GM18870 (cell line): Measurements from ENCODE around the gene KIDINS220.

Experiments used
- ATAC-seq: cut with Tn5 transposase; IDR thresholded peaks from one replicate; pipeline ENCODE4 v1.9.1; 2021; ENCODE audit warnings: moderate library complexity; ENCODE audit not compliant: unreplicated experiment

KIDINS220 gene

DNA sequence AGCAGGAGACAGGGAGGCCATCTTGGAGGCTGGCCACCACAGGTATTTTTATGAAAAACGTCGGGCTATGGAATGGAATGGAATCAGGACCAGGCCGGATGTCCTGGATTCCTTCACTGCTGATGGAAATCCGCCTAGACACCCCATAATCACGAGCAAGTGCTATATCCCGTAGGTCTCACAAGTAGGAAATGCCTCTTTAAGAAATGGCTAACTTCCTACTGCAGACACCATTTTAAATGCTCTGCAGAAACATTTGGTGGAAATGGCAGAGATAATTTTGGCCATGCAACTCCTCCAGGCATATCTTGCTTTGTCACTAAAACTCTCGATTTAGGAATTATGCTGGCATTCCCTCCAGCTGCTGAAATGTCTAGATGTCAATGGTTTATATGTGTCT, 137.6 kb downstream of the KIDINS220 start:
- ATAC-seq = no peak

GRCh38 chr2:8697190-8697589, 140.2 kb downstream of the KIDINS220 start:
- ATAC-seq = no peak

- no peak for ATAC-seq
These were observed 142.7 kb downstream of the KIDINS220 start for GRCh38 chr2:8694737-8695136.

- ATAC-seq = no peak
These were observed 144.1 kb downstream of the KIDINS220 start for GRCh38 chr2:8693157-8693821.

GRCh38 chr2:8692783-8693156, 144.6 kb downstream of the KIDINS220 start:
- no peak for ATAC-seq

GRCh38 chr2:8691859-8692437, 145.5 kb downstream of the KIDINS220 start:
- no peak for ATAC-seq

- no peak for ATAC-seq
These were observed 151.6 kb downstream of the KIDINS220 start for GRCh38 chr2:8685697-8686358.

DNA sequence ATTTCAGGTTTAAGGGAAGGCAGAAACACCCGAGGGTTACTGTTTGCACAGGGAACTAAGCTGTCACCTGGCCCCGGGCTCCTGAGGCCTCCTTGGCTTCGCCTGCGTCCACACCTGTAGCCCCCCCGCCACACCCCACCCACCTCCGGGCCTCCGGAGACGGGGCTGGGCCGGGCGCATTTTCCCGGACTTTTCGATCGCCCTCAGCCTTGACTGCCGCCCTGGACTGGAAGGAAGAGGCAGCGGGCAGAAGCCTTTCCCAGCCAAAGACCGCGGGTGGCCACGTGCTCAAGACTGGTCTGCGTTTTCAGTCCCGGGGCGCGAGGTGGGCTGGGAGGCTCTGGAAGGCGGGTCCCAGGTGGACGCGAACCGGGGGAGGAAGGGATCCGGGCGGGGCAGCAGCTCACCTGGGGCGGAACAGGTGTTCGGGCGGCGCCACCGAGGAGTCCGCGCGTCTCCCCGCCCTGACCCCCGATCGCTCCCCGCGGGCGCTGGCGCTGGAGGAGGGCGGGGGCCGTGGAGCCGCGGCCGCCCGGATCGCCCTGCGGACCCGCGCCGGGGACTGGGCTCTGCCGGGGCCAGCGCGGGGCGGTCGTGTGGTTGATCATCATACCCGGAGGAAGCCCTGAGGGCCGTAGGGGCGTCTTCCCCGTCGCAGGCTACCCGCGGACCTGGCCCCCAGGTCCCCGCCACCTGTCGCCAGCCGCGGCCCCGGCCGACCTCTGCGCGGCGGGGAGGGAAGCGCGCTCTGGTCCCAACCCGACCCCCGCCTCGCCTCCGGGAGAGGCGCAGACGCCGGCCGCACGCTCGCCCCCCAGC, 152.3 kb downstream of the KIDINS220 start:
- ATAC-seq = no peak

GRCh38 chr2:8684540-8684877, 152.9 kb downstream of the KIDINS220 start:
- no peak for ATAC-seq

DNA sequence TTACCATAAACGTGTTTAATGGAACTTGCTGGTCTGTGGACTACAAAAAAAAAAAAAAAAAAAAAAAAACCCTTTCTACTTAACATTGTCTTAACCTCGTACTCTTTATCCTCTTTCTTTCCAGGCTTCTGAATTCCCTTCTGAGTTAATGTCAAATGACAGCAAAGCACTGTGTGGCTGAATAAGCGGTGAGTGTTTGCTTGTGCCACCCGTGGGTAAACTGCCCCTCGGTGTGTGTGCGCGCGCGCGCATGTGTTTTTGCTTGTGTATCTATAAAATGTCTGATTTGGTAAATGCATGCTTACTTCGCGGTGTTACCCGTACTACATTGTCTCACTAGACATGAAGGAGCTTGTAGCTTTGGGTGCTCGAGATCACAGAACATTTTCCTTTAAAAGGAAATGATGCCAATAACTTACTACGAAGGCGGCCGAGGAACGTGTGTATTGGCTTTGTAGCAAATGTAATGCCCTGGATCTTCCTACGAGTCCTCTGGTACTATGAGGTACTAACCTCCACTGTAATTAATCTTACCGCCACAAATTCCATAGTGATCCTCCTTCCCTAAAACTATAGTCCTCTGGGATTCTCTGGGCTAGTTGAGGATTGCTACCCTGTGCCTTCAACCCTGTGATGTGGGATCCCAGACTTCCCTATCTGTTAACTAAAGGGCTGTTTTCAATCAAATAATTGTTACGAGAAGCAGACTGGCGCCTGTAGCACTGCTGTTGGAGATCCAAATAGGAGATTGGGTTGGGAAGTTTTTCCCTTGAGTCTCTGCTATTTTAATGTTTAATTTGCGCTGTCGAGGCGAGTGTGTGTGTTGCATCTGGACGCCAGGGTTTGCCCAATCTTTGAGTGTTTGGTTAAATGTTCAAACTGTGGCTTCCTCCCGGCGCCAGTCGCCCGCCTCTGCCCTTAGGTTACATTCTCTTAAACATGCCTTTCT, 154.4 kb downstream of the KIDINS220 start:
- no peak for ATAC-seq

GRCh38 chr2:8681786-8682692, 155.4 kb downstream of the KIDINS220 start, which contains the start of gene ID2:
Gene ID2, plus strand, starts transcription at chr2:8682056. Its CDS starts 110 bp downstream, at chr2:8682166.
- ATAC-seq = peak; percentile 49

- ATAC-seq = no peak
These were observed 156.3 kb downstream of the KIDINS220 start for GRCh38 chr2:8680822-8681760.

DNA sequence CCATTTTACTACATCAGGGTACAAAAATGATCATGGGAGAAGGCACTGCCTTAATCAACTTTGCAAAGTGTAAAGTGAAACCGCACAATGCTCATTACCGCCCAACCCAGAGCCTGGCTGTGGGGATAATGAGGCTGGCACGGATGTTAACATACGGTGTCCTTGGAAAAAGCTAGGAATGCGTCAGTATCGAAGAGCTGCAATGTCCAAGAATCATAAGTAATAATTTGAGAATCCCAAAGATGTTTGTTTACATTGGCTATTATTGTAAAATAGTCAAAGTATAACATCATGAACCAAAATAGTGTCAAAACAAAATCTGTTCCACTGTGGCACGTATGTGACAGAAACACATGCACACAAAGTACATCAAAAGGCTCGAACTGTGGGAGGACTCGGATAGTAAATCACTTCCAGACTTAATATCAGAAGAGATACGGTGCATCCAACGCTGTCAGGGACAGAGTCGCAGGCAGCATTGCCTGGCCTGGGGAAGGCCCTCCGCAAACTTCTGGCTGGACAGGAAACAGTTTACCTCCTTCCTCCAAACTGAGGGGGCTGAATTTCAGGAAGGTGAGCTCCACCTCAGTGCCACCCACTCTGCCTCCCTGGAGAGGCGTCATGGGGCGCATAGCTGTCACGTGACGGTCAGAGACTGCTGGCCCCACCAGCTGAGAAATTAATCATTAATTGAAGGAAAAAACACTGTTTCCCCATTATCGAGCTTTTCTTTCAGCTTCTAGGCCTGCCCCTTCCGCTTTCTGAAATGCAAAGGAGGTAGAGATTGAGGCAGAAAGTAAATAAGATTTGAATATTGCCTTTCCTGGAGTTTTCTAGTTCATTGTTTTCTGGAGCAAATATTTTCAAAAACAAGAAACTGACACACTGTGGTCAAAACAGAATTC, 157.3 kb downstream of the KIDINS220 start:
- ATAC-seq = no peak

DNA sequence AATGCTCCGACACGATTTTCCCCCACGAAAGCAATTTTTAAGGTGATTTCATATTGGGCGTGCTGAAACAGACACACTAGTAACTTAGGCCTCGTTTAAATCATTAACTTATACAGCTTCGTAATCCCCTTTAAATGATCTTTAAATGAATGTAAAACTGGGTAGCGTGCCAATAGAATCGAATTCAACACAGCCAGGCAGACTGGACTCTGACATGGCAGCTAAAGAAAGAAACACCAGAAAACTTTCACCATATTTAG, 157.9 kb downstream of the KIDINS220 start:
- no peak for ATAC-seq
